ENCODE results near the gene FAM184A.

FAM184A gene

GRCh38 chr6:119112812-119113530 is 34.5 kb upstream of the FAM184A start:
- TF ChIP-seq CTCF (IDR thresholded peaks at IDR 0.05; ENCODE audit: low read depth, low read length, missing control alignments) = no peak
- no peak for DNase-seq (ENCODE audit: low read depth)
- H3K4me3 ChIP-seq (ENCODE audit: low read depth, low read length) = no peak overlapping the region

GRCh38 chr6:119110601-119111548 is 32.4 kb upstream of the FAM184A start:
- H3K4me3 ChIP-seq (ENCODE audit: low read depth, low read length) = no peak overlapping the region
- peak; percentile 19 for DNase-seq (ENCODE audit: low read depth)

GRCh38 chr6:119109654-119110325 is 31.3 kb upstream of the FAM184A start:
- no peak overlapping the region for H3K4me3 ChIP-seq (ENCODE audit: low read depth, low read length)
- no peak for DNase-seq (ENCODE audit: low read depth)
- no peak for TF ChIP-seq CTCF (IDR thresholded peaks at IDR 0.05; ENCODE audit: low read depth, low read length, missing control alignments)

More at GRCh38 chr6:119110601-119111548, 32.4 kb upstream of the FAM184A start:
- TF ChIP-seq CTCF (IDR thresholded peaks at IDR 0.05; ENCODE audit: low read depth, low read length, missing control alignments) = peak; percentile 45

- no peak for TF ChIP-seq CTCF (IDR thresholded peaks at IDR 0.05; ENCODE audit: low read depth, low read length, missing control alignments)
- H3K4me3 ChIP-seq (ENCODE audit: low read depth, low read length) = no peak overlapping the region
- DNase-seq (ENCODE audit: low read depth) = no peak
Measured at GRCh38 chr6:119108076-119108475, 29.6 kb upstream of the FAM184A start.

- no peak for DNase-seq (ENCODE audit: low read depth)
- no peak overlapping the region for H3K4me3 ChIP-seq (ENCODE audit: low read depth, low read length)
- no peak for TF ChIP-seq CTCF (IDR thresholded peaks at IDR 0.05; ENCODE audit: low read depth, low read length, missing control alignments)
Measured at GRCh38 chr6:119105282-119105681, 26.8 kb upstream of the FAM184A start.

- DNase-seq (ENCODE audit: low read depth) = no peak
- no peak for TF ChIP-seq CTCF (IDR thresholded peaks at IDR 0.05; ENCODE audit: low read depth, low read length, missing control alignments)
- H3K4me3 ChIP-seq (ENCODE audit: low read depth, low read length) = no peak overlapping the region
Measured at GRCh38 chr6:119102901-119103300, 24.4 kb upstream of the FAM184A start.
